Immature natural killer cell (primary cell): ENCODE measurements around the gene CACNG5. TPM values are rescaled to one million over a fixed set of nuclear protein-coding genes. Genes with fewer than 3 reads are reported as not detected.

ENCODE experiments used
- DNase-seq, 3 donors: peaks; one replicate each; pipeline ENCODE4 v3.0.0; 2022; ENCODE audit warnings: mixed read lengths in 1 of 3
- H3K27ac Mint-ChIP-seq, 6 donors: one replicate each; pipeline ENCODE4 v1.8.0; 2020; ENCODE audit warnings: mixed read lengths in 6 of 6, mild to moderate bottlenecking in 5 of 6, inconsistent platforms in 4 of 6, moderate library complexity in 3 of 6
- H3K27me3 Mint-ChIP-seq, 3 donors: one replicate each; pipeline ENCODE4 v1.8.0; 2020 to 2021; ENCODE audit warnings: low read depth in 3 of 3, mild to moderate bottlenecking in 3 of 3, mixed read lengths in 3 of 3, moderate library complexity in 3 of 3, inconsistent platforms in 1 of 3
- H3K36me3 Mint-ChIP-seq, 3 donors: one replicate each; pipeline ENCODE4 v1.8.0; 2020; ENCODE audit warnings: mixed read lengths in 3 of 3, inconsistent platforms in 2 of 3, mild to moderate bottlenecking in 2 of 3
- H3K4me1 Mint-ChIP-seq, 2 donors: one replicate each; pipeline ENCODE4 v1.8.0; 2020; ENCODE audit warnings: inconsistent platforms in 2 of 2, mild to moderate bottlenecking in 2 of 2, mixed read lengths in 2 of 2, moderate library complexity in 1 of 2
- H3K4me3 Mint-ChIP-seq, 5 donors: one replicate each; pipeline ENCODE4 v1.8.0; 2020; ENCODE audit warnings: mild to moderate bottlenecking in 5 of 5, mixed read lengths in 5 of 5, inconsistent platforms in 3 of 5, moderate library complexity in 3 of 5
- H3K9me3 Mint-ChIP-seq, 6 donors: one replicate each; pipeline ENCODE4 v1.8.0; 2020; ENCODE audit warnings: mild to moderate bottlenecking in 6 of 6, mixed read lengths in 6 of 6, inconsistent platforms in 4 of 6, moderate library complexity in 3 of 6
- polyA plus RNA-seq, 3 donors: library from polyadenylated mRNA; unstranded; fragments of 300-500 nt; fragmentation: Illumina TruSeq; gene quantifications; one replicate each; pipeline ENCODE4 v1.2.3, GENCODE V29; 2021

Gene CACNG5, protein sequence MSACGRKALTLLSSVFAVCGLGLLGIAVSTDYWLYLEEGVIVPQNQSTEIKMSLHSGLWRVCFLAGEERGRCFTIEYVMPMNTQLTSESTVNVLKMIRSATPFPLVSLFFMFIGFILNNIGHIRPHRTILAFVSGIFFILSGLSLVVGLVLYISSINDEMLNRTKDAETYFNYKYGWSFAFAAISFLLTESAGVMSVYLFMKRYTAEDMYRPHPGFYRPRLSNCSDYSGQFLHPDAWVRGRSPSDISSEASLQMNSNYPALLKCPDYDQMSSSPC
- not detected for polyA plus RNA-seq

GRCh38 chr17:66834919-66835454 lies at the start of gene CACNG5:
Gene CACNG5 (plus strand): TSS chr17:66835117. CDS start chr17:66877333, 42,216 bp downstream.
- Mint-ChIP-seq H3K9me3 (no peaks in the 10 kb centered on the region), H3K4me1 (peaks cover 0 to 3% of the 10 kb centered on the region in 2 donors), H3K27me3 (peaks cover 7 to 30% (median 23%) of the 10 kb centered on the region in 3 donors), H3K36me3 (peaks cover 0 to 4% (median 3%) of the 10 kb centered on the region in 3 donors), H3K27ac (no peak within 1 kb of the TSS), H3K4me3 (no peak within 1 kb of the TSS)
- no peak for DNase-seq

- H3K27ac Mint-ChIP-seq: no peak overlapping the region
- no peak overlapping the region for H3K4me3 Mint-ChIP-seq
- peaks cover 11 to 29% (median 24%) of the 10 kb centered on the region in 3 donors for H3K36me3 Mint-ChIP-seq
Measured at GRCh38 chr17:66786107-66786506, 48.8 kb upstream of the CACNG5 start.

DNA sequence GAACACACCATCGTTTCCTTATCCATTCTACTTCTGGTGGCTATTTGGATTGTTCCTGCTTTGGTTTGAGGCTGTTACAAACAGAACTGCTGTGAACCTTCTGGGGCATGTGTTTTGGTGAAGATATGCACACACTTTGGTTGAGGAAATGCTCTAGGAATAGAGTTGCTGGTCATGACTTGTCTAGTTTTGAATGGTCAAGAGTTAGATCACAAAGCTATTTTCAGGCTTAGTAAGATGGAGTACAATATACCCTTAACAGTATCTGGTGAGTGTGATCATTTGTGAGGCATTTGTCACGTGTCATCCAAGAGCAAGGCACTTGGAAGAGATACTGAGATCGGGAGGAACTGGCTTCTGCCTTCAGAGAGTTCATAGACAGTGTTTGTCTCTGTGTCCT lies 47.0 kb upstream of the CACNG5 start:
- peaks cover 16 to 36% (median 35%) of the 10 kb centered on the region in 3 donors for H3K36me3 Mint-ChIP-seq
- H3K9me3 Mint-ChIP-seq: no peaks in the 10 kb centered on the region
- DNase-seq: no peak
- peaks cover 0 to 9% of the 10 kb centered on the region in 2 donors for H3K4me1 Mint-ChIP-seq
- H3K4me3 Mint-ChIP-seq: no peak overlapping the region
- peaks cover 0 to 2% (median 0%) of the 10 kb centered on the region in 3 donors for H3K27me3 Mint-ChIP-seq
- no peak overlapping the region for H3K27ac Mint-ChIP-seq

More at GRCh38 chr17:66786107-66786506, 48.8 kb upstream of the CACNG5 start:
- no peaks in the 10 kb centered on the region for H3K9me3 Mint-ChIP-seq
- DNase-seq: no peak
- H3K27me3 Mint-ChIP-seq: peaks cover 0 to under 1% (median 0%) of the 10 kb centered on the region in 3 donors
- peaks cover 0 to 2% of the 10 kb centered on the region in 2 donors for H3K4me1 Mint-ChIP-seq

- peaks cover 0 to 2% (median 0%) of the 10 kb centered on the region in 3 donors for H3K27me3 Mint-ChIP-seq
- peaks cover 0 to 9% of the 10 kb centered on the region in 2 donors for H3K4me1 Mint-ChIP-seq
- no peaks in the 10 kb centered on the region for H3K9me3 Mint-ChIP-seq
- peaks cover 16 to 42% (median 40%) of the 10 kb centered on the region in 3 donors for H3K36me3 Mint-ChIP-seq
- no peak overlapping the region for H3K27ac Mint-ChIP-seq
- H3K4me3 Mint-ChIP-seq: no peak overlapping the region
- no peak for DNase-seq
Measured at GRCh38 chr17:66789093-66789492, 45.8 kb upstream of the CACNG5 start.

- Mint-ChIP-seq H3K4me3 (no peak overlapping the region), H3K27ac (no peak overlapping the region), H3K36me3 (peaks cover 16 to 43% (median 42%) of the 10 kb centered on the region in 3 donors), H3K4me1 (peaks cover 0 to 9% of the 10 kb centered on the region in 2 donors), H3K27me3 (peaks cover 0 to 2% (median 0%) of the 10 kb centered on the region in 3 donors), H3K9me3 (no peaks in the 10 kb centered on the region)
- no peak for DNase-seq
Measured at GRCh38 chr17:66789961-66790437, 44.9 kb upstream of the CACNG5 start.

DNA sequence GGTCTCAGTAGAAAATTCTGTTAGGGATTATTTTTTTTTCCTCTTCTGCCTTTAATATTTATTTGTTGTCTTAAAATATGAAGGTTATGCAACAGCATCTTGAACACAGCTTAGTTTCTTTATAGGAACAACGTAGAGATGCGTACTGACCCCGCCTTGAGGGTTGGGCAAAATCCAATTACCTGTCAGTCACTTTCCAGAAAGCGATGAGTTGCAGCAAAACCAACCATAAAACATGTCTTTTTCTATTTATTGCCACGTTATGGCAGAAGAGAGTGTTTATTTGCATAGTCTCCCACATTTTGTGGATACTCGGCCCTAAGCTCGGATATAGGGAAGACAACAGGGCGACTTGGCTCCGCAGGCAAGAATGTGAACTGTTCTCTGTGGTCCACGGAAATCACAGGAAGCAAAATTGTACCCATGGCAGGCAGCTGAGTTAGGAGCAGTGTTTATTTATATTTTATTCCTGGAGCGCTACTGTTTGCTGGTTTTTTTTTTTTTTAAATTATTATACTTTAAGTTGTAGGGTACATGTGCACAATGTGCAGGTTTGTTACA lies 44.3 kb upstream of the CACNG5 start:
- Mint-ChIP-seq H3K27ac (no peak overlapping the region), H3K27me3 (peaks cover 0 to 2% (median 0%) of the 10 kb centered on the region in 3 donors), H3K4me3 (no peak overlapping the region), H3K9me3 (no peaks in the 10 kb centered on the region), H3K4me1 (peaks cover 0 to 9% of the 10 kb centered on the region in 2 donors), H3K36me3 (peaks cover 16 to 45% (median 42%) of the 10 kb centered on the region in 3 donors)
- no peak for DNase-seq

- H3K27ac Mint-ChIP-seq: no peak overlapping the region
- H3K27me3 Mint-ChIP-seq: peaks cover 0 to 2% (median 0%) of the 10 kb centered on the region in 3 donors
- peaks cover 16 to 52% (median 42%) of the 10 kb centered on the region in 3 donors for H3K36me3 Mint-ChIP-seq
- no peak for DNase-seq
- peak overlapping the region in 1 of 5 donors; percentile 18 for H3K4me3 Mint-ChIP-seq
- peaks cover 0 to 9% of the 10 kb centered on the region in 2 donors for H3K4me1 Mint-ChIP-seq
- no peaks in the 10 kb centered on the region for H3K9me3 Mint-ChIP-seq
Measured at GRCh38 chr17:66791347-66791746, 43.6 kb upstream of the CACNG5 start.

DNA sequence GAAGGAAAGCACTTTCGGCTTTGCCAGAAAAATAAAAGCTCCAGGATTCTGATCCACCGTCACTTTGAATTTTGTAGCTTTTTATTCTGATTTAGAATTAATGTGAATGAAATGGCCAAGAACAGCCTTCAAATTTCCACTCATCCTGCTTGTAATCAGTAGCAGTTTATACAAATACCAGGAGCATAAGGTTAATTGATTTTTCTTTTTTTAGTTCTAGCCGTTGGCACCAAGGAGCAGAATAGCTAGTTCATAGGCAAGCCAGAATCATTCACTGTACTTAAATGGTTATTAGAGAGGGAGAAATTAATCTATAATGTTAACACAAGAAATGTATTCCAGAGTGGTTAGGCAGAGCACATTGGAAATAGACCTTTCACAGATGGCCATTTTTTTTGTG lies 41.1 kb upstream of the CACNG5 start:
- H3K4me1 Mint-ChIP-seq: peaks cover 1 to 9% of the 10 kb centered on the region in 2 donors
- no peak for DNase-seq
- peaks cover 0 to 10% (median 8%) of the 10 kb centered on the region in 3 donors for H3K27me3 Mint-ChIP-seq
- H3K36me3 Mint-ChIP-seq: peaks cover 14 to 36% (median 27%) of the 10 kb centered on the region in 3 donors
- H3K27ac Mint-ChIP-seq: no peak overlapping the region
- H3K9me3 Mint-ChIP-seq: peaks cover 0 to 2% (median 0%) of the 10 kb centered on the region in 6 donors
- H3K4me3 Mint-ChIP-seq: no peak overlapping the region

- Mint-ChIP-seq H3K27me3 (peaks cover 0 to 12% (median 8%) of the 10 kb centered on the region in 3 donors), H3K27ac (no peak overlapping the region), H3K4me3 (no peak overlapping the region), H3K9me3 (peaks cover 0 to 2% (median 0%) of the 10 kb centered on the region in 6 donors), H3K4me1 (peaks cover 1 to 16% of the 10 kb centered on the region in 2 donors), H3K36me3 (peaks cover 12 to 30% (median 19%) of the 10 kb centered on the region in 3 donors)
- no peak for DNase-seq
Measured at GRCh38 chr17:66795486-66795885, 39.4 kb upstream of the CACNG5 start.

GRCh38 chr17:66799849-66800537 lies 34.9 kb upstream of the CACNG5 start:
- peaks cover 8 to 22% (median 12%) of the 10 kb centered on the region in 3 donors for H3K36me3 Mint-ChIP-seq
- H3K27ac Mint-ChIP-seq: peak overlapping the region in 1 of 6 donors; percentile 34
- H3K9me3 Mint-ChIP-seq: peaks cover 0 to 2% (median 0%) of the 10 kb centered on the region in 6 donors
- H3K4me3 Mint-ChIP-seq: peak overlapping the region in 1 of 5 donors; percentile 27
- peaks cover 0 to 12% (median 8%) of the 10 kb centered on the region in 3 donors for H3K27me3 Mint-ChIP-seq
- DNase-seq: no peak
- H3K4me1 Mint-ChIP-seq: peaks cover 3 to 8% of the 10 kb centered on the region in 2 donors

DNA sequence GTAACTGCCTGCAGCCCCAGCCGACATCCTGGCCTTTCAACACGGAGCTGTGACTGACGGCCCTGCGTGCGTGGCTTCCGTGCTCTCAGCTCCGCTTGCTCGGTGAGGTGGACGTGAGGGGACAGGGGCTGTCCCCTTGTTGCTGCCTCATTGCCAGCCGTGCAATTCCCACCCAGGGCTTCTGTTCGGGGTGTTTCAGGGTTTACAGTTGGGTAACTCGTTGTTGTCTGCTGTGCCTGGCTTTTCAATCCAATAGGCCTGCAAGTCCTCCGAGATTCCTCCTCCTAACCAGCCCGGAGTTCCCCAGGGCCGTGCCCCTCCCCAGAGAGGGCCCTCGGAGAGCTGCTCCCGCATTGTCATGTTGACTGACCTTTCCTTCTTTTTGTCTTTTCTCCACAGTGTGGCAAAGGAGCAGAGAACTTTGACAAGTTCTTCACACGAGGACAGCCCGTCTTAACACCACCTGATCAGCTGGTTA lies 31.4 kb upstream of the CACNG5 start:
- H3K9me3 Mint-ChIP-seq: peaks cover 0 to 5% (median 0%) of the 10 kb centered on the region in 6 donors
- H3K36me3 Mint-ChIP-seq: peaks cover 6 to 15% (median 13%) of the 10 kb centered on the region in 3 donors
- no peak for DNase-seq
- peaks cover 2 to 8% (median 4%) of the 10 kb centered on the region in 3 donors for H3K27me3 Mint-ChIP-seq
- no peak overlapping the region for H3K4me3 Mint-ChIP-seq
- no peak overlapping the region for H3K27ac Mint-ChIP-seq
- peaks cover 11 to 22% of the 10 kb centered on the region in 2 donors for H3K4me1 Mint-ChIP-seq

GRCh38 chr17:66805567-66805966 lies 29.4 kb upstream of the CACNG5 start:
- Mint-ChIP-seq H3K9me3 (peaks cover 0 to 5% (median 0%) of the 10 kb centered on the region in 6 donors), H3K4me3 (no peak overlapping the region), H3K27me3 (peaks cover 2 to 10% (median 3%) of the 10 kb centered on the region in 3 donors), H3K36me3 (peaks cover 6 to 15% (median 13%) of the 10 kb centered on the region in 3 donors), H3K27ac (no peak overlapping the region), H3K4me1 (peaks cover 11 to 19% of the 10 kb centered on the region in 2 donors)
- DNase-seq: no peak

DNA sequence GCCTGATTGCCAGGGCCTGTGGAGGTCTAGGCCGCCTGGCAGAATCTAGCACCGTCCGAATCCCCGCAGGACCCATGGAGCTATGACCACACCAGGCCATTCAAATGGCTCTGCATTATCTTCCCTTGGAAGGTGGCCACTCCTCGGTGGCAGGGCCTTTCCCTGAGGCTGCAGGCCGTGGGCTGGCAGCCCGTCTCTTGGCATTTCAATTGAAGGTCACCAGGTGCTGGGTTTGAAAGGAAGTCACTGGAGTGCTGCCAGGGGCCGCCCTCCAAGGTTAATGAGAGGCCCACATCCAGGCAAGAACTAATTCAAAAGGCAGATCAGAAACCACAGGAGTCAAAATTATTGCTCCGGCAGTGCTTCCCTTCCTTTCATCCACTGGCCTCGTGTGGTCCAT lies 27.7 kb upstream of the CACNG5 start:
- no peak overlapping the region for H3K27ac Mint-ChIP-seq
- peaks cover 0 to 3% (median 0%) of the 10 kb centered on the region in 6 donors for H3K9me3 Mint-ChIP-seq
- peaks cover 0 to 12% (median 3%) of the 10 kb centered on the region in 3 donors for H3K27me3 Mint-ChIP-seq
- H3K36me3 Mint-ChIP-seq: peaks cover 6 to 15% (median 13%) of the 10 kb centered on the region in 3 donors
- no peak overlapping the region for H3K4me3 Mint-ChIP-seq
- no peak for DNase-seq
- H3K4me1 Mint-ChIP-seq: peaks cover 9 to 19% of the 10 kb centered on the region in 2 donors
